IgD-negative memory B cell (primary cell): ENCODE measurements around the gene ADAM12. TPM values are rescaled to one million over a fixed set of nuclear protein-coding genes. Genes with fewer than 3 reads are reported as not detected.
"Not testable (repeated sequence)": the region's sequence is repeated elsewhere in the genome, so short reads cannot be mapped to it uniquely, and the experiment has no call there.

ENCODE experiments used
- H3K27ac Mint-ChIP-seq, 3 donors: one replicate each; pipeline ENCODE4 v1.8.0; 2020 to 2022; ENCODE audit warnings: mild to moderate bottlenecking in 3 of 3, mixed read lengths in 3 of 3, moderate library complexity in 1 of 3
- H3K27me3 Mint-ChIP-seq: one replicate; pipeline ENCODE4 v1.8.0; 2021; ENCODE audit warnings: mixed read lengths
- H3K36me3 Mint-ChIP-seq: one replicate; pipeline ENCODE4 v1.8.0; 2020; ENCODE audit warnings: mild to moderate bottlenecking, mixed read lengths
- H3K4me1 Mint-ChIP-seq, 3 donors: one replicate each; pipeline ENCODE4 v1.8.0; 2020 to 2022; ENCODE audit warnings: mixed read lengths in 3 of 3, mild to moderate bottlenecking in 1 of 3
- H3K4me3 Mint-ChIP-seq, 4 donors: one replicate each; pipeline ENCODE4 v1.8.0; 2020 to 2022; ENCODE audit warnings: mild to moderate bottlenecking in 4 of 4, mixed read lengths in 4 of 4, moderate library complexity in 3 of 4
- H3K9me3 Mint-ChIP-seq, 3 donors: one replicate each; pipeline ENCODE4 v1.8.0; 2020 to 2021; ENCODE audit warnings: mixed read lengths in 3 of 3, mild to moderate bottlenecking in 1 of 3
- polyA plus RNA-seq: library from polyadenylated mRNA; unstranded; fragments of 300-500 nt; fragmentation: Illumina TruSeq; gene quantifications from one replicate; pipeline ENCODE4 v1.2.3, GENCODE V29; 2021

The ADAM12 gene
- polyA plus RNA-seq, 1 donor from 2014 or later, result not detected

DNA sequence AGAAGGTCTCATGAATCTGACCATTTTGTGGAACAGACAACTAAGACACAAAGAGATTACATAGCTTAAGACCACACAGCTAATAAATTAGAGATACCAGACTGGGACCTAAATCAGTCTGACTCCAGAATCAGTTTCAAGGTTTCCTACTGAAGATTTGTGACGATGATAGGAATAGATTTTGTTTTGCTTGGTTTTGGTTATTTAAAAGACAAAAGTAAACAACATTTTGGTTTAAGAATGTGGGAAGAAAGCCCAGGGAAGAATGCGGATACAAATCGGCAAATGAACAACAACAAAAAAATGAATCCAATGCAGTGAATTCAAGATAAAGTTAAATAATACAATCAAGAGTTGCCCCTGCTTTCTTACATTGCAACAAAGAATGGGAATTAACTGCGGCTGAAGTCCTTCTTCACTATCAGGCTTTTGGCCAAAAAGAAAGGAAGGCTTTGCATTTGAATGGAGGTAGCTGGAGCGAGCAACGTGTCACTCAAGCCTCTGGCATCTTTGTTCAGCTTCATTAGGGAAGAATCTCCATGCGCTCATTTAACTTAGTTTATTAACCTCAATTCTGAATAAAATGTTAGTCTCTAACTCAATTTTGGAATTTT, 210.8 kb downstream of the ADAM12 start:
- Mint-ChIP-seq H3K36me3 (no peaks in the 10 kb centered on the region), H3K27me3 (peaks cover 3% of the 10 kb centered on the region), H3K27ac (no peak overlapping the region), H3K9me3 (no peaks in the 10 kb centered on the region), H3K4me3 (no peak overlapping the region), H3K4me1 (peaks cover 13 to 16% (median 15%) of the 10 kb centered on the region in 3 donors)

DNA sequence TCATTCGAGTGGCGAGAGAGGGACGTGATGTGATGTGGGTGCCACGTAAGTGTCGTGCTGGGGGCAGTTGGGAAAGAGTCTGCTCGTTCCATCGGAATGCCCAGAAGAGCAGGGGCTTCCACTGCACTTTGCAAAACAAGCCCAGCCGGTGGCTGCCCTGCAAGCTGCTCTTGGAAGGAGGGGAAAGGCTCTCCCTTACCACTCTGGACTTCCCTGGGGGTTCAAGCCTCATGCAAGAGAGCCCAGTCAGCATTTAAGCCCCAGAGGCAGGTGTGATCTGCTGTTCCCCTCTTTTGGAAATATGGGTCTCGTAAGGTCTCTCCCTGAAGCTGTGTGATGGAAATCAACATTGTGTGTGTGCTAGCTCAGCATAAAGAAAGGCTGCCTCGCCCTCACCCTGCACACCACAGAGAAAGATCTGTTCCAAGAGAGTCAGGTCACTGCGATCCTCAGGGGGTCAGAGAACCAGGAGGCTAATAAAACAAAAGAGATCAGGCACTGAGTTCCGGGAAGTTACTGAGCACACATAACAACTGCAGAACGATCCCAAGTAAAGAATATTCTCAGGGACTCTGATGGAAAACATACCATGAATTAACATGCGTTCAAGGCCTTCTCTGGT, 212.5 kb downstream of the ADAM12 start:
- Mint-ChIP-seq H3K27me3 (peaks cover 3% of the 10 kb centered on the region), H3K4me3 (no peak overlapping the region), H3K4me1 (peaks cover 13 to 16% (median 14%) of the 10 kb centered on the region in 3 donors), H3K36me3 (no peaks in the 10 kb centered on the region), H3K27ac (no peak overlapping the region), H3K9me3 (peaks cover 0 to 1% (median 0%) of the 10 kb centered on the region in 3 donors)

DNA sequence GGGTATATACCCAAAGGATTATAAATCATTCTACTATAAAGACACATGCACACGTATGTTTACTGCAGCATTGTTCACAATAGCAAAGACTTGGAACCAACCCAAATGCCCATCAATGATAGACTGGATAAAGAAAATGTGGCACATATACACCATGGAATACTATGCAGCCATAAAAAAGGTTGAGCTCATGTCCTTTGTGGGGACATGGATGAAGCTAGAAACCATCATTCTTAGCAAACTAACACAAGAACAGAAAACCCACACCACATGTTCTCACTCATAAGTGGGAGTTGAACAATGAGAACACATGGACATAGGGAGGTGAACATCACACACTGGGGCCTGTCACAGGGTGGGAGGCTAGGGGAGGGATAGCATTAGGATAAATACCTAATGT, 215.5 kb downstream of the ADAM12 start:
- not testable (repeated sequence) for H3K4me1 Mint-ChIP-seq, H3K9me3 Mint-ChIP-seq, H3K27me3 Mint-ChIP-seq, H3K36me3 Mint-ChIP-seq, H3K27ac Mint-ChIP-seq
- peak overlapping the region in 1 of 4 donors; percentile 21 for H3K4me3 Mint-ChIP-seq

DNA sequence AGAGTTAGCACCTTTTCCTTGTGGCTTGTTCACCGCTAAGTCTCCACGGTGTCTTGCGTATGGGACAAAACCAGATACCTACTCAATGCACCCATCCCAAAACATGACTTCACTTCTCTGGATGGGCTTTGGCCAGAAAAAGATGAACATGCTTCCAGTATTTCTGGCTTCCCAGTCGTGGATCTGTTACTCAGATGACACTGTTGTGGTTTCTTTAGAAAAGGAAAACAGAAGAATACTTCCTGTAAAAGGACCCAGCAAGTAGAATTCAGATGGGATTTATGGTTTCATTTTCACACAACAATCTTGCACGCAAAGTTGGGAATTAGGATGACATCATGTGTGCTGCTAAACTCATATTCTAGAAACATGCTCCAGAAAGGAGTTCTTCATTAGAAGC, 216.7 kb downstream of the ADAM12 start:
- peaks cover 5% of the 10 kb centered on the region for H3K27me3 Mint-ChIP-seq
- H3K27ac Mint-ChIP-seq, result no peak overlapping the region
- H3K36me3 Mint-ChIP-seq, result no peaks in the 10 kb centered on the region
- H3K4me1 Mint-ChIP-seq, result peaks cover 0 to 1% (median 0%) of the 10 kb centered on the region in 3 donors
- H3K9me3 Mint-ChIP-seq, result peaks cover 0 to 1% (median 0%) of the 10 kb centered on the region in 3 donors
- no peak overlapping the region for H3K4me3 Mint-ChIP-seq

GRCh38 chr10:126170776-126171175, 217.5 kb downstream of the ADAM12 start:
- H3K27me3 Mint-ChIP-seq, result peaks cover 3% of the 10 kb centered on the region
- H3K36me3 Mint-ChIP-seq, result no peaks in the 10 kb centered on the region
- no peak overlapping the region for H3K4me3 Mint-ChIP-seq
- peaks cover 0 to 1% (median 0%) of the 10 kb centered on the region in 3 donors for H3K4me1 Mint-ChIP-seq
- H3K9me3 Mint-ChIP-seq, result peaks cover 0 to 2% (median 1%) of the 10 kb centered on the region in 3 donors
- H3K27ac Mint-ChIP-seq, result no peak overlapping the region

- peaks cover 0 to 2% (median 1%) of the 10 kb centered on the region in 3 donors for H3K9me3 Mint-ChIP-seq
- H3K4me1 Mint-ChIP-seq, result peaks cover 0 to 1% (median 0%) of the 10 kb centered on the region in 3 donors
- no peak overlapping the region for H3K4me3 Mint-ChIP-seq
- H3K27ac Mint-ChIP-seq, result no peak overlapping the region
- no peaks in the 10 kb centered on the region for H3K36me3 Mint-ChIP-seq
- H3K27me3 Mint-ChIP-seq, result peaks cover 2% of the 10 kb centered on the region
Observed at GRCh38 chr10:126170371-126170770, 217.9 kb downstream of the ADAM12 start.

- H3K36me3 Mint-ChIP-seq, result no peaks in the 10 kb centered on the region
- no peak overlapping the region for H3K27ac Mint-ChIP-seq
- H3K4me3 Mint-ChIP-seq, result no peak overlapping the region
- H3K9me3 Mint-ChIP-seq, result peaks cover 0 to 2% (median 1%) of the 10 kb centered on the region in 3 donors
- peaks cover 0 to 1% (median 0%) of the 10 kb centered on the region in 3 donors for H3K4me1 Mint-ChIP-seq
- H3K27me3 Mint-ChIP-seq, result peaks cover 2% of the 10 kb centered on the region
Observed at GRCh38 chr10:126169899-126170298, 218.4 kb downstream of the ADAM12 start.

DNA sequence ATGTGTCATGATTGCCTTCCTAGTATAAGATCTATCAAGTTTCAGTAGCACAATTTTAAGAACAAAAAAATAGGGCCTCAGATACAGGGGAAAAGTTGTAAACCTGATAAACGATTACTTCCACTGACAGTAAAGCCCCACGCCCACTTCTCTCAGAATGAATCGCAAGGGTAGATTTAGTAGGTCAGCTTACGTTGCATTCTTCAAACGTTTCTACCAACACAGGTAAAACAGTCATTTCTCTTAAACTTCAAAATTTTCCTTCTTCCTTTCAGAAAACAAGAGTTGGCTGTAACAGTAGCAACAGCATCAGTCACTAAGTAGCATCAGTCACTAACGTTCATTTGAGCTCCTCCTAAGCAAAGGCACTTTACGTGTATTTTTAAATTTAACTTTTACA, 221.5 kb downstream of the ADAM12 start:
- H3K4me3 Mint-ChIP-seq, result no peak overlapping the region
- H3K27me3 Mint-ChIP-seq, result peaks cover 2% of the 10 kb centered on the region
- H3K27ac Mint-ChIP-seq, result no peak overlapping the region
- no peaks in the 10 kb centered on the region for H3K36me3 Mint-ChIP-seq
- no peaks in the 10 kb centered on the region for H3K4me1 Mint-ChIP-seq
- H3K9me3 Mint-ChIP-seq, result peaks cover 0 to 2% (median 0%) of the 10 kb centered on the region in 3 donors

GRCh38 chr10:126165874-126166273, 222.4 kb downstream of the ADAM12 start:
- Mint-ChIP-seq H3K9me3 (peaks cover 0 to 2% (median 0%) of the 10 kb centered on the region in 3 donors), H3K27me3 (peaks cover 2% of the 10 kb centered on the region), H3K4me3 (no peak overlapping the region), H3K27ac (no peak overlapping the region), H3K36me3 (no peaks in the 10 kb centered on the region), H3K4me1 (no peaks in the 10 kb centered on the region)

- Mint-ChIP-seq H3K27me3 (no peaks in the 10 kb centered on the region), H3K4me1 (no peaks in the 10 kb centered on the region), H3K9me3 (peaks cover 0 to 2% (median 0%) of the 10 kb centered on the region in 3 donors), H3K27ac (no peak overlapping the region), H3K4me3 (no peak overlapping the region), H3K36me3 (no peaks in the 10 kb centered on the region)
Observed at GRCh38 chr10:126163506-126163905, 224.8 kb downstream of the ADAM12 start.

- Mint-ChIP-seq H3K27me3 (peaks cover 5% of the 10 kb centered on the region), H3K27ac (no peak overlapping the region), H3K36me3 (no peaks in the 10 kb centered on the region), H3K4me1 (no peaks in the 10 kb centered on the region), H3K4me3 (peak overlapping the region in 1 of 4 donors; percentile 77), H3K9me3 (peaks cover 0 to 3% (median 0%) of the 10 kb centered on the region in 3 donors)
Observed at GRCh38 chr10:126161691-126162090, 226.6 kb downstream of the ADAM12 start.

- no peak overlapping the region for H3K4me3 Mint-ChIP-seq
- H3K36me3 Mint-ChIP-seq, result no peaks in the 10 kb centered on the region
- H3K27me3 Mint-ChIP-seq, result peaks cover 5% of the 10 kb centered on the region
- peaks cover 0 to 2% (median 0%) of the 10 kb centered on the region in 3 donors for H3K9me3 Mint-ChIP-seq
- H3K27ac Mint-ChIP-seq, result no peak overlapping the region
- H3K4me1 Mint-ChIP-seq, result peaks cover 0 to under 1% (median 0%) of the 10 kb centered on the region in 3 donors
Observed at GRCh38 chr10:126160971-126161630, 227.2 kb downstream of the ADAM12 start.

GRCh38 chr10:126160571-126160970, 227.7 kb downstream of the ADAM12 start:
- Mint-ChIP-seq H3K4me3 (no peak overlapping the region), H3K27me3 (peaks cover 8% of the 10 kb centered on the region), H3K36me3 (no peaks in the 10 kb centered on the region), H3K9me3 (peaks cover 0 to 2% (median 0%) of the 10 kb centered on the region in 3 donors), H3K27ac (peak overlapping the region in 1 of 3 donors; percentile 19), H3K4me1 (peaks cover 0 to 3% (median 2%) of the 10 kb centered on the region in 3 donors)

DNA sequence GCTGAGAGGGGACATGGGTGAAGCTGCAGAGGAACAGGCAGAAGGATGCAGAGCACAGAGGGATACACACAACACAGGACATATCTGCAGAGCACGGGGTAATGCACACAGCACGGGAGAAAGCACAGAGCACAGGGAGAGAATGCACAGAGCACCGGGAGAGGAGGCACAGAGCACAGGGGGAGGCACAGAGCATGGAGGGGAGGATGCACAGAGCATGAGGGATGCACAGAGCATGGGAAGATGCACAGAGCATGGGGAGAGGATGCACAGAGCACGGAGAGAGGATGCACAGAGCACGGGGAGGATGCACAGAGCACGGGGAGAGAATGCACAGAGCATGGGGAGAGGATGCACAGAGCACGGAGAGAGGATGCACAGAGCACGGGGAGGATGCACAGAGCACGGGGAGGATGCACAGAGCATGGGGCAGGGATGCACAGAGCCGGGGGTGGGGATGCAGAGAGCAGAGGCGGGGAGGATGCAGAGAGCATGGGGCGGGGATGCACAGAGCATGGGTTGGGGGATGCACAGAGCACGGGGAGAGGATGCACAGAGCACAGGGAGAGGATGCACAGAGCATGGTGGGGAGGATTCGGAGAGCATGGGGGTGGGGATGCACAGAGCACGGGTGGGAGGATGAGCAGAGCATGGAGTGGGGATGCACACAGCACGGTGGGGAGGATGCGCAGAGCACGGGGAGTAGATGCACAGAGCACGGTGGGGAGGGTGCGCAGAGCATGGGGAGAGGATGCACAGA, 230.0 kb downstream of the ADAM12 start:
- no peaks in the 10 kb centered on the region for H3K36me3 Mint-ChIP-seq
- peaks cover 10% of the 10 kb centered on the region for H3K27me3 Mint-ChIP-seq
- H3K9me3 Mint-ChIP-seq, result peaks cover 0 to 2% (median 0%) of the 10 kb centered on the region in 3 donors
- no peak overlapping the region for H3K4me3 Mint-ChIP-seq
- H3K27ac Mint-ChIP-seq, result no peak overlapping the region
- H3K4me1 Mint-ChIP-seq, result peaks cover 0 to 3% (median 2%) of the 10 kb centered on the region in 3 donors

DNA sequence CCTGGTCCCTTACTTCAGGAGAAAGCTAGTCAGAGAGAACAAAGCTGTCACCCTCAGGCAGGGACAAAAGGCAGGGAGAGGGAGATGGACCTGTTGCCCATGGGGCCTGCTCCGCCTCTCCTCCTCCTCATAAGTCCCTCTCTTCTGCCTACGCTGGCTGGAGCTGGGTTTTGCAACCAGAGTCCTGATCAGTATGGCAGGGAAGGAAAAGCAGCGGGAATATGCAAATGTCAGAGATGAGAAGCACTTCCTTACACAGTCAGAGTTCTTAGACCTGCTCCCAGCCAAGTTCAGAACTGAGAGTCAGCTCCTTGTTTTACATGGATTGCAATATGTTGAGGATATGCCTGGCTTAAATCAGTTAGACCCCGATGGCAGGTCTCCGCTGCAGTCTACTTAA, 231.1 kb downstream of the ADAM12 start:
- Mint-ChIP-seq H3K4me3 (no peak overlapping the region), H3K27ac (no peak overlapping the region), H3K36me3 (no peaks in the 10 kb centered on the region), H3K4me1 (peaks cover 0 to 3% (median 2%) of the 10 kb centered on the region in 3 donors), H3K27me3 (peaks cover 10% of the 10 kb centered on the region), H3K9me3 (peaks cover 0 to 2% (median 0%) of the 10 kb centered on the region in 3 donors)
